NCI-H510A treated with DMSO at 0.1 percent for 48 hours (cell line): ENCODE data around the gene TRABD.

Source experiments
- DNase-seq: peaks from one replicate; lab custom pipeline; 2025; lab: John Stamatoyannopoulos, UW

Gene TRABD

DNA sequence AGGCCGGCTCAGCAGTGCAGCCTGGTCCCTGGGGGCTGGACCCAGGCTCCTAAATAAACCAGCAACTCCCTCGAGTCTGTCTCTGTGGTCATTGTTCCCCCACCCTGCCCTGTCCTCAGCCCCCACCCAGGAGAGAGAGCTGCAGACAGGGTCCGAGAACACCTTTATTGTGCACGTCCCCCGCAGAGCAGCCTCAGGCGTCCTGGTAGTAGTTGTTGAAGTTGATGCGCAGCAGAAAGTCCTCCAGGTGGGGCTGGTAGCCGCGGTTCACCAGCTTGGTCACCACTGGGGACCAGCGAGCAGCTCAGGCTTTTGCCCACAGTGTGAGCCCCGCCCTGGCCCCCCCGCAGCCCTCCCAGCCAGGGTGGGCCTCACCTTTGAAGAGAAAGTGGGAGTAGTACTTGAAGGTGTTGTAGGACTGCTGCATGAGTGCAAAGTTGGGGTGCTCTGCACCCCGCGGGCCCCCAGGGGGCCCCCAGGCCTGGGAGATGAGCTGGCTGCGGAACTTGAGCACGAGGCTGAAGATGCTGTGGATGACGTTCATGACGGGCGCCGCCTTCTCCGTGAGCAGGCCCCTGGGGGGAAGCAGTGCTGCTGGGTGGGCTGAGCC lies 31.9 kb downstream of the TRABD start:
- no peak for DNase-seq

GRCh38 chr22:50218153-50218995 lies 32.7 kb downstream of the TRABD start:
- peak; percentile 45 for DNase-seq

- DNase-seq, result no peak
Measured at GRCh38 chr22:50218996-50219727, 33.4 kb downstream of the TRABD start.

GRCh38 chr22:50219800-50220602 lies 34.3 kb downstream of the TRABD start:
- DNase-seq, result no peak

DNA sequence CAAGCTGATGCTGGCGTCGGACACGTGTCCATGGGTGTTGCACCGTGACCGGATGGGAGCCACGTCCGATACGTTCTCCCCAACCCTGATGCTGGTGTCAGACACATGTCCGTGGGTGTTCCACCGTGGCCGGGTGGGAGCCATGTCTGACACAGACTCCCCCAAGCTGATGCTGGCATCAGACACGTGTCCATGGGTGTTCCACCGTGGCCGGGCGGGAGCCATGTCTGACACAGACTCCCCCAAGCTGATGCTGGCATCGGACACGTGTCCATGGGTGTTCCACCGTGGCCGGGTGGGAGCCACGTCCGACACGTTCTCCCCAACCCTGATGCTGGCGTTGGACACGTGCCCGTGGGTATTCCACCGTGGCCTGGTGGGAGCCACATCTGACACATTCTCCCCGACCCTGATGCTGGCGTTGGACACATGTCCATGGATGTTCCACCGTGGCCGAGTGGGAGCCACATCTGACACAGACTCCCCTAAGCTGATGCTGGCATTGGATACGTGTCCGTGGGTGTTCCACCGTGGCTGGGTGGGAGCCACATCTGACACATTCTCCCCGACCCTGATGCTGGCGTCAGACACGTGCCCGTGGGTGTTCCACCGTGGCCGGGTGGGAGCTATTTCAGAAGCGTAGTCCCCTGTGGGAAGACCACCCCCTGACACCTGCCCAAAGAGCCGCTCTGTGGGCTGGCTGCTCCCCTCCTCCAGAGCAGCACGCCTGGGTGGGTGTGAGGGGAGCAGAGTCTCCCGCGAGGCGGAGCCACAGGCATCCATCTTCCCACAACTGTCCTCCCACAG lies 35.1 kb downstream of the TRABD start:
- DNase-seq, result no peak

GRCh38 chr22:50221410-50222300 lies 35.9 kb downstream of the TRABD start:
- no peak for DNase-seq

GRCh38 chr22:50222508-50222907 lies 36.8 kb downstream of the TRABD start:
- no peak for DNase-seq

DNA sequence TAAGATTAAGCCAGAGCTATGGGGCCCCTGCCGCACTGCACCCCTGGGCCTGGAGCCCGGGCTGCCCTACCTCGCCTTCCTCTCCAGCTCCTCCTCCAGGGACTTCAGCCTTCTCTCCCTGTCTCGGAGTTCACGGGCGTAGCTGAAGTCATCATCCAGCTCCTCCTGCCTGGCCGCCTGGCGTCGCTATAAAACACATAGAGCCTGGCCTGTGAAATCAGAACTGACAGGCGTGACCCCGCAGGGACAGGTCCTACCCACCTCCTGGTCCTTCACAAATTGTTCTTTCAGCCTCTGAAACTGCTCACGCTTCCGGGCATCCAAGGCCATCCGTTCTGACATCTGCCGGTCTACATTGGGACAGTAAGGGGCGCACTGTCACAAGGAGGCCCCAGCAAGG lies 38.4 kb downstream of the TRABD start:
- DNase-seq, result no peak

GRCh38 chr22:50225200-50225969 lies 39.7 kb downstream of the TRABD start:
- no peak for DNase-seq

DNA sequence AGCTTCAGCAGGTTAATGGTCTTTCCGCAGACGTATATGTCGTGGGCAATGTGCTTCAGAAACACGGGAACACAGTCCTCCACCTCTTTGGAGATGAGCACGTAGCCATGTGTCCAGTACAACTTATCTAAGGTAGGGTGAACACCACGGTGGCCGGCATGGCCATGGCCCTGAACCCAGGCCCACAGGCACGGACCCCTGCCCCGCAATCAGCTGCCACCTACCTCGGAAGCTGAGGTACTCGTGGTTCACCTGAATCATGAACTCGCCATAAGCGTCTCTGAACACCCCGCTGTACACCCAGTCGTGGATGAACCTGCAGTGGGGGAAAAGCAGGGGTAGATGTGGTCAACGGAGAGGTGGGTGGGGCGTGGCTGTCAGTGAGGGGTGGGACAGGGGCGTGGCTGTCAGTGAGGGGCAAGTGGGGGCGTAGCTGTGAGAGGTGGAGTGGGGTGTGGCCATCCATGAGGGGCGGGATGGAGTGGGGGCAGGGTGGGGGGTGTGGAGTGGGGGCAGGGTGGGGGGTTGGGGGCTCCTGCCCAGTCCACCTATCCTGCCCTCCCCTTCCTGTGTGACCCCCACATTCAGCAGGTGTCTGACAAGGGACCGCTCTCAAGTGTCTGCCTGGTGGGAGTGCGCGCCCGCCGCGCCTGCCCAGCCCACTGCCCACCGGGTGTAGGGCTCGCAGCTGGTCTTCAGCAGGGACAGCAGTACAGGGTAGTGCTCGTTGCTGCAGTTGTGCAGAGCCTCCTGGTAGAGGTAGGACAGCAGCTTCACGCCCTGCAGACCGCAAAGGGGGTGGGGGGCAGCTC lies 40.6 kb downstream of the TRABD start:
- no peak for DNase-seq

GRCh38 chr22:50226875-50227165 lies 41.1 kb downstream of the TRABD start:
- DNase-seq, result no peak

DNA sequence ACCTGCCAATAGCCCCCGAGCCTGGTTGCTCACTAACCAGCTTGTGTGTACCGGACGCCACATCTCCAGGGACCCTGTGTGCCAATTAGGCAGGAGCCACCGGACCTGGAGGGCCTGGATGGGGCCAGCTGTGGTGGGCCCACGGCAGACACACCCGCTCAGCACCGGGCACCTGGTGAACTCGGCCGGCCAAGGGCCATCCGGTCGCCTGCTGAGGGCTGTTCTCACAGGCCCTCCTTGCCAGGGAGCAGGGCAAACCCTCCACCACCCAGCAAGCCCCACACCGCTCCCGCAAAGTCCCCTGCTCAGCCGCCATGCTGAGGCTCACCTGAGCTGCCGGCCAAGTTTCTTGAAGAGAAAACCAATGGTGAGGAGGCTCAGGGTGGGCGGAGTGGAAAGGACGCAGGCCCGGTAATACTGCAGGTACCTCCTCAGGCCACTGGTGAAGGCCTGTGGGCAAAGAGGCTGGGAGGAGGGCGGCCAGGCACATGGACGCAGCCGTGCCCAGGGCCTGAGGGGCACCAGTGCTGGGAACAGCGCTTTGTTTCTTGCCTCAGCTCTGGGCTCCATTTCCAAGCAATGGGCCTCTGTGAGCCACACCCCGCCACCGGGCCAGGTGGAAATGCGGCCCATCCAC lies 42.0 kb downstream of the TRABD start:
- DNase-seq, result no peak

DNA sequence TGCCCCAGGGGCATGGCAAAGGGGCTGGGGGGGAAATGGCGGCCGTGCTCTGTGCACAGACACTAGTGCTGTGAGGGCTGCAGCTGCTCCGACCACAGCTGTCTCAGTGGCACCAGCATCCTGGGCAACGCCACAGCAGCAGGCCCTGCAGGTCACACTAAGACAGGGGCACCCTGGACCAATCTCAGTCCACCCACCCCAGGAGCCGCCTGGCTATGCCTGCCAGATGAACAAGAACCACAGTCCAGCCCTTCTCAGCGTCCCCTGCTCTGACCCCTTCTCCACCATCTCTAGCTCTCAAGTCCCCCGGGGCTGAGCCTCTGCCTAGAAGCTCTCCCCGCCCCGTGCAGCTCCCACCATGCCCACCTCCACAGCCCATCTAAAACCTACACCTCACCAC lies 42.7 kb downstream of the TRABD start:
- no peak for DNase-seq

GRCh38 chr22:50229370-50229769 lies 43.7 kb downstream of the TRABD start:
- DNase-seq, result no peak

- DNase-seq, result no peak
Measured at GRCh38 chr22:50232481-50233151, 46.9 kb downstream of the TRABD start.

GRCh38 chr22:50233223-50233622 lies 47.5 kb downstream of the TRABD start:
- no peak for DNase-seq

DNA sequence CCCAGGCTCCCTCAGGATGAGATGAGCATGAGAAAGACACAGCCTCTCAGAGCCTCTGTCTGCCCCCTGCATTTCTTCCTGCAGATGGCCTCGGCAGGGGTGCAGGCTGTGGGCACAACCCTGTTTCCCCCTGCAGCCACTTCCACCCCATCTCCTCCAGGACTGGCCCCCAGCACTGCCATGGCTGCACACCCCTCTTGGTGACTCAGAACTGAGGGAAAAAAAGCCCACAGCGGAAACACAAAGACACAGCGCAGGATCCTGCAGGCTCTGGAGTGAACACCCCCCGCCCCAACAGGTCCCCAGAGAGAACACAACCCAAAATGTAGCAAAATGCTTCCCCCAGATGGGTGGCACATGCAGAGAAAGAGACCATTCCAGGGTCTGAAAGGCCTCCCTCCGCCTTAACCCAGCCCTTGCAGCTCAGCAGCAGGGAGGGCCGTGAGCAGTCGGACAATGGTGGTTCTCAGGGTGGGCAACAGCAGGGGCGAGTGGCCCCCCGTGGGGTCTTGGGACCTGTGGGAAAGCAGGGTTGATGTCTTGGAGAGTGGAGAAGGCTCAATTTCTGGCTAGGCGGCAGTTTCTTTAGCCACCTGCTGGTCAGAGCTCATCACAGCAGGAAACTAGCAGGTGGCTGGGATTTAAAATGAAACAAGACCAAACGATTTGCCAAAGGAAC lies 51.2 kb downstream of the TRABD start:
- DNase-seq, result no peak
